GM03348 (cell line): ENCODE data around the gene PALLD.

ENCODE experiments used
- DNase-seq: peaks from one replicate; pipeline ENCODE4 v3.0.0; 2012; ENCODE audit warnings: low spot score

PALLD gene

DNA sequence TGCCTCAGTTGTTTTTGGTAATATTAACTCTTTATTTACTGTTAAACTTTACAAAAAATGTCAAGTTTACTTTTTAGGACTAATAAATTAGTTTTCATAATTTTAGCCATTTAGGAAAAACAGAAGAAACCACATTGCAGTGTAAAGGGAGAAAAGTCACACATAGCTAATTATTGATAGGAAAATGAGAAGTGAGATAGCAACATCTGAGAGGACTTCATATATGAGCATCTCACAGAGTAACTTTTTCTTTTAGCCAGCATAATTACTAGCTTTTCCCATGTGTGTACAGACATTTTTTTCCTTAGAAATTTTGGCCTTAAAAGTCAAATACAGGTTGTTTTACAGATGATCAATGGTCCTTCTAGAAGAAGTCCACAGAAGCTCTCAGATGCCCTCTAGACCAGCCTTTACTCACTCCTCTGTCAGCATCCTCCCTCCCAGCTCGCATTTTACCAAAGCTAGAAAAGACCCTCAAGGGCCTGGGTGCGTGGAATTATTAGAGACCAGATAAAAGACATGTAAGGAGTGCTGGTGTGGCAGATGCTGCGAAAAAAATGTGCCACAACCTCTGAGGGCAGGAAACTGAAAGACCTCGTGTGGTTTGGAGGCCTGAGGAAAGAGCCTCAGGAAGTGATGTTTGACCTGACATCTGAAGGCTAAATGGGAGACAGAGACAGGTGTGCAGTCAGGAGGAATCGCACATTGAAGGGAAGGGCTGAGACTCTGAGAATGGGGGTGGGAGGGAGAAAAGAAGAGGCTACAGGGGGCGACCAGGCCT lies 356.3 kb downstream of the PALLD start:
- DNase-seq, result no peak

- no peak for DNase-seq
Observed at GRCh38 chr4:168853770-168854169, 356.9 kb downstream of the PALLD start.

- peak; percentile 66 for DNase-seq
Observed at GRCh38 chr4:168854350-168854921, 357.6 kb downstream of the PALLD start.

GRCh38 chr4:168856312-168856711 lies 359.5 kb downstream of the PALLD start:
- DNase-seq, result no peak

GRCh38 chr4:168857009-168857408 lies 360.2 kb downstream of the PALLD start:
- no peak for DNase-seq

DNA sequence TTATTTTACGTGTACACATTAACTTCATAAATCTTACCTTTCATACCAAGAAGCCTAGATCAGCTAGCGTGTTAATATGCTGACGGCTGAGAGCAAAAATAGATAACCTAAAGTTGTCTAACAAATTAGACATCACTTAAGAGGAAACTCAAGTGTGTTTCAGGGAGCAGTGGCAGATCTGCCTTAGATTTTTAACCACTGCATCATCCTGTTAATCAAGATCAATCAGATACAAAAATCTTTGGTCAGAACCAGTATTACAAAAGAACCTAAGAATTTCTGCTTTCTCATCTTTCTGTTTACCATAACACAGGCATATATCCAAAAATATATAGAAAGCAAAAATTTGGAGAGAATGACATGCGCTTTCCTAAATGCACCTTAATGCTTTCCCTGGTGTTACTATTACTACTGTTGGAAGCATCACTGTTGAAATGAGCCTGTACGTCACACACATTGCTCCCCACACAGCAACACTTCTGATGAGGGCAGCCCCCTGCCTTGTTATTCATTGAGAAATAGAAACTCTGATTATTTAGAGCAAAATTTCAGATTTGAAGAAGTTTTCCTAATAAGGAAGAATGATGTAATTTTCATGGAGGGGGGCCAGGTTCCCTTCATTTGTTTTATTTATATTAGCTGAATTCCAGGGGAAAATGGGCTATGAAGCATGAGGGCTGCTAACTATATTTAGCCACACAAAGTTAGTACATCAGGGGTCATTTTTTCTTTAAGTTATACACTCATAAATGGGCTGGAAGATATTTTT lies 360.9 kb downstream of the PALLD start:
- no peak for DNase-seq

GRCh38 chr4:168859100-168859499 lies 362.2 kb downstream of the PALLD start:
- DNase-seq, result no peak

DNA sequence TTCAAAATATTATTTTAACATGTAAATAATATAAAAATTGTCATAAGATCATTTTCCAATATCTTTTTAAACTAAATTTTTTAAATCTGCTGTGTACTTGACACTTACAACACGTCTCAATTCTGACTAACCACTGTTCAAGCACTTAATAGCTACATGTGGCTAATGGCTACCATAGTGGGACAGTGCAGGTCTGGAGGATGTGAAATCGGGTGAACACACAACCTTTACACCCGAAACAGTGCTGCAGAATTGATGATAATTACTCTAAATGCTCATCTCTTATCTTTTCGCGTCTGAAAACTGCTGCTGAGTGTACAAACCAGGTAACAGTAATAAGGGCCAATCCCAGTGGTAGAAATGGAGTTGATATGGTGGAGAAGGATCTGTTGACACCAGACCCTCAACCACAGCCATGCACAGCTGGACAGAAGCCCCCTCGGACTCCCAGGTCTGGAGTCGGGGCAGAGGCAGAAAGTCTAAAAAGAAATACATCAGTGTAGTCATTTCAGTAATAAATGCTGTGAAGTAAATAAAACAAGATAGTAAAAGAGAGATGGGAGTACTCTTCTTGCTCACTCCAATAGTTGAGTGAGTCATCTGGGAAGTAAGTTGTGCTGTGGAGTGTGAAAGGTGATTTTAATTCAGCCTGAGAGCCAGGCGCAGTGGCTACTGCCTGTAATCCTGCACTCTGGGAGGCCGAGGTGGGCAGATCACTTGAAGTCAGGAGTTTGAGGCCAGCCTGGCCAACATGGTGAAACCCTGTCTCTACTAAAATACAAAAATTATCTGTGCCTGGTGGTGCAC lies 363.2 kb downstream of the PALLD start:
- no peak for DNase-seq

DNA sequence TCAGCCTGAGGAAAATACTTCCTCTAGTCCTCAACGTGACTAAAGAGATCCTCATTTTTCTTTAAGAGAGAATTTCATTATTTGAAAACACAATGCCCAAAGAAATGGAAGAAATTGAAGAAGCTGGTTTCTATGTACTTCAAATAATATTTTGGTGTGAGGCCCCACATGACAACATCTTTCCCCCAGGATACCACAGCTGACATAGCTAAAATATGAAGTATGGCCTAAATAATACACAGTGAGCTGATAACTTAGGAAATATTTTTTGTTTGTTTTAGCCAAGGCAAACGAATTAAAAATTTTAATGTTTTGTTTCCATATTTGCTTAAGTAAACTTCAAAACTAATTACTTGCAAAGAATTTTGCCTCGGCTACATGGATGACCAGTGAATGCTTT lies 364.0 kb downstream of the PALLD start:
- no peak for DNase-seq

GRCh38 chr4:168863719-168864647 lies 367.1 kb downstream of the PALLD start:
- DNase-seq, result no peak

GRCh38 chr4:168864821-168865541 lies 368.1 kb downstream of the PALLD start:
- DNase-seq, result peak; percentile 68

DNA sequence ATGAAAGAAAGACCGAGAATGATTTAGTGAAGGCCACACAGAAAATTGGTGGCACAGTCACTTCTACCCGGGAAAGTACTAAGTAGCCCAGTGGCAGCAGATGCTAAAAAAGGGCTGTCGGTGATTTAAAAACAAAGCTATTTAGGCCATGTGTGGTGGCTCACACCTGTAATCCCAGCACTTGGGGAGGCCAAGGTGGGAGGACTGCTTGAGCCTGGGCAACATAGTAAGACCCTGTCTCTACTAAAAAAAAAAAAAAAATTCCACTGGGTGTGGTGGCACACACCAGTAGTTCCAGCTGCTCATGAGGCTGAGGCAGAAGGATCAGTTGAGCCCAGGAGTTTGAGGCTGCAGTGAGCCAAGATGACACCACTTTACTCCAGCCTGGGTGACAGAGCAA lies 369.0 kb downstream of the PALLD start:
- DNase-seq, result no peak

DNA sequence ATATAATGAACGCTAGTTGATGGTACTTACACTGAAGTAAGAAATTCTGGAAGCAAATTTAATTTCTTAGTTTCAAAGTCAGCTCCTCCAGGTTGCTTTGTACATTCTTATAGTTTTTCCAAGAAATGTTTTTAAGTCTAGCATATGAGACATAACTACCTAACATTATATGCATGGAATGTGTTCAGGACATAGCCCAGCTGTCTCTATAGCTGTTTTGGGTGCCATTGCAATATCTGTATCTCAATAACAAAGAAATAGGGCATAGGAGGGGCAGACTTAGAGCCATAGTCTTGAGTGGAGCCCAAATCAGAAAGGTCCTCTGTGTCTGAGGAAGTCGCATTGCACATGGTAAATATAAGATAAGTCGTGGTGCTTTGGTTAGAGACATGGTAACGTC lies 369.8 kb downstream of the PALLD start:
- DNase-seq, result no peak

DNA sequence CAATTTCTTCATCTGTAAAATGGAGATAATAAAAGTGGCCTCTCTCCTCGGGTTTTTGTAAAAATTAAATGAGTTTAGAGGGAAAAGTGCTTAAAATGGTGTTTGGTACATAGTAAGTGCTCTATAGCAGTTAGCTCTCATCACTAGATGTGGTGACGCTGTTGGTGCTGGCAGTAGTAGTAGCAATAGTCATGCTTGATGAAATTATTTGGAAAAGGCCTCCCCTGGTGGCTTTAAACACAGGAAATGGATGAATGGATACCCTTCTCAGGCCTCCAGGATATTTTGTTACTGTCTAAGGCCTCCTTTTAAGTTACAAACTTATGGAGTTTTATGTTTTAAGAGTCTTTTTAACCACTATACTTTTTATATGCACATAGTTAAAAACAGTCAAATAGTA lies 370.3 kb downstream of the PALLD start:
- no peak for DNase-seq

- peak; percentile 47 for DNase-seq
Observed at GRCh38 chr4:168868044-168868781, 371.4 kb downstream of the PALLD start.

DNA sequence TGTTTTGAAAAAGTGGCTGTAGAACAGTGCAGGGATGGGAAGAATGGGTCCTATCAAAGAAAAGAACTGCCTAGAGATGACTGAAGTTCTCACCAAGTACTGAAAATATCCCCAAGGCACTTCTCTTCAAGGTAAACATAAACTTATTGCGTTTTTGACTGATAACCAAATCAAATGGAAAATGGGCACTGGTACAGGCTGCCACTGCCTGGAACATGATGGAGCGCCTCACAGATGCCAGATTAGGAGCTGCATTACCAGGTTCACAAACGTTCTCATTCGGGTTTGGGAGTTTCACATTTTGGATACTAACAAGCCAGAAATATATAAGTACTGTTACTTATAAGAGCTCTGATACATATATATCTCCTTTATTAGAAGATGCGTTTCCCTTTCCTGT lies 371.9 kb downstream of the PALLD start:
- no peak for DNase-seq

DNA sequence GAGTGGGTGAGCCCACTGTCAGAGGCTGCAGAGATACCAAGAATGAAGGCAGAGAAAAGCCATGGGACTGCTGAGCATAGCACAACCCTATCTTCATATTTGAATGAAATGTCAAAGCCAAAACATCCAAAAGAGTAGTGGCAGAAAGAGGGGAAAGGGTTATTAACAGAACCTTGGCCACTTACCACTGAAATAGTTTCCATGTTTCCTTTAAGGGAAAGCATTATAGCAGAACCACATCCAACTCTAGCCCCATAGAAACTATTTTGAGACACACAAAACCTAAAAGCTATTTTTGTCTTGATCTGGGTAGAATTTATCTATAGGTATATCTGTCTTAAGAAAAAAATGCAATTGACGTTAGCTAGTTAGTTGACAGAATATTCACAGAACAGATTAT lies 373.2 kb downstream of the PALLD start:
- DNase-seq, result no peak

- DNase-seq, result no peak
Observed at GRCh38 chr4:168871632-168872031, 374.8 kb downstream of the PALLD start.

GRCh38 chr4:168874083-168874482 lies 377.2 kb downstream of the PALLD start:
- no peak for DNase-seq

DNA sequence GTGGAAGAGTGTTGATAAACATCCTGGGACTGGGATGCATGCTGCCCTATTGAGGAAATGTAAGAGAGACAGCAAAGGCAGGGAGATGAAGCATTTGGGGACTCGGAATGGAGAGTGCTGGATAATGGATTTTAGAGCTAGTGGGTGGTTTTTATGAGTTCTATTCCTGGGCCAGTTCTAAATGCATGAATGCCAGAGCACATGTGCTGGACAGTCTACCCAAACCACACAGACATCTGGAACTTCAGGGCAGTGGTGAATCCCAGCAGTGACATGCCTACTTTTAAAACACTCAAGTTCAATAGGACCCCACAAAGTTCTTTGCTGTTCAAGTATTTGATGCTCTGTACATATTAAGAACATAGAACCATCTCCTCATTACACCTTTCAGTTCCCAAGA lies 379.3 kb downstream of the PALLD start:
- peak; percentile 43 for DNase-seq
